K562 (cell line): Measurements from ENCODE around the gene RNF223. TPM values are rescaled to one million over a fixed set of nuclear protein-coding genes. Genes with fewer than 3 reads are reported as not detected.
A peak's percentile ranks its signal among the peaks of the same experiment; 100 is the strongest.

Experiments
- ATAC-seq: fragments of 200-7000 bp; cut with Tn5 transposase; 3 replicates; pipeline ENCODE4 v1.9.1; 2020; ENCODE audit warnings: moderate library complexity
- BruUV-seq: library from RNA; stranded (reverse); fragments of 400-500 nt; replicated peaks from 2 replicates; lab custom pipeline; 2021; lab: Mats Ljungman, UMichigan
- CTCF ChIA-PET: fragments of 300-600 bp; formaldehyde crosslinking; extraction: SDS; loops from one replicate; lab custom pipeline; 2021; ENCODE audit warnings: low intra/inter-chr PET ratio; lab: Yijun Ruan, JAX
- POLR2A ChIA-PET: fragments of 300-600, 350-650 bp; sonication (Branson Sonifier 250); formaldehyde crosslinking; extraction: SDS; loops from one replicate; lab custom pipeline; 2021; ENCODE audit warnings: antibody characterized with exemption, inconsistent platforms; lab: Yijun Ruan, JAX
- DNase-seq, 4 experiments: peaks; one replicate each; pipeline versions ENCODE4 v3.0.0 to v3.0.0-alpha.2; 2011 to 2018; ENCODE audit warnings: low spot score in 3 of 4, mixed read lengths in 3 of 4; ENCODE audit errors: extremely low read depth in 1 of 4
- FAIRE-seq: peaks from 2 replicates; lab custom pipeline; 2011; peaks lifted over from hg19 to GRCh38; lab: Jason Lieb, UNC
- H2AFZ ChIP-seq: 2 replicates; pipeline ENCODE4 v1.6.0; 2011; ENCODE audit warnings: low read depth, low read length, control low read depth, inconsistent platforms
- H3K27ac ChIP-seq: fragments of 200-600 bp; 3 replicates; pipeline ENCODE4 v1.8.0; 2011; ENCODE audit warnings: low read depth, mild to moderate bottlenecking, control low read depth, inconsistent platforms, low read length, moderate library complexity, mixed read lengths; ENCODE audit errors: extremely low read depth
- H3K27me3 ChIP-seq, 2 experiments: fragments of 300-600 bp in 1 of 2; 2 replicates in 1 of 2; 3 replicates in 1 of 2; pipeline versions ENCODE4 v1.6.0 to v1.8.0; 2011; ENCODE audit warnings: inconsistent platforms in 2 of 2, low read length in 2 of 2, mild to moderate bottlenecking in 1 of 2, mixed read lengths in 1 of 2, moderate library complexity in 1 of 2; ENCODE audit not compliant: control insufficient read depth in 2 of 2, insufficient read depth in 2 of 2
- H3K36me3 ChIP-seq: fragments of 300-600 bp; 3 replicates; pipeline ENCODE4 v1.8.0; 2011; ENCODE audit warnings: mild to moderate bottlenecking, low read length, inconsistent platforms; ENCODE audit not compliant: control insufficient read depth, insufficient read depth
- H3K4me1 ChIP-seq, 2 experiments: fragments of 200-600 bp in 1 of 2; replicated peaks in 1 of 2; 2 replicates in 1 of 2; 3 replicates in 1 of 2; pipeline versions ENCODE4 v1.5.1 to v1.8.0; 2011; ENCODE audit warnings: inconsistent platforms in 2 of 2, low read length in 2 of 2, mild to moderate bottlenecking in 1 of 2, mixed read lengths in 1 of 2, moderate library complexity in 1 of 2; ENCODE audit not compliant: control insufficient read depth in 2 of 2, insufficient read depth in 2 of 2
- H3K4me2 ChIP-seq: 2 replicates; pipeline ENCODE4 v1.6.1; 2011; ENCODE audit warnings: low read length, control low read depth, inconsistent platforms, mixed read lengths; ENCODE audit not compliant: insufficient read depth
- H3K4me3 ChIP-seq: fragments of 200-600 bp; sonication (generic), shearing (Covaris generic); 2 replicates; pipeline ENCODE4 v1.5.1; 2016; ENCODE audit warnings: control low read depth, inconsistent platforms
- H3K79me2 ChIP-seq: fragments of 200-600 bp; 3 replicates; pipeline ENCODE4 v1.8.0; 2011; ENCODE audit warnings: low read length, inconsistent platforms; ENCODE audit not compliant: control insufficient read depth, insufficient read depth
- H3K9ac ChIP-seq, 2 experiments: 2 replicates each; pipeline versions ENCODE4 v1.6.0 to v1.6.1; 2011; ENCODE audit warnings: low read depth in 2 of 2, low read length in 2 of 2, control low read depth in 1 of 2, inconsistent platforms in 1 of 2, mild to moderate bottlenecking in 1 of 2, mixed read lengths in 1 of 2; ENCODE audit not compliant: insufficient read depth in 1 of 2
- H3K9me1 ChIP-seq: one replicate; pipeline ENCODE4 v1.6.0; 2011; ENCODE audit warnings: inconsistent platforms, mild to moderate bottlenecking, low read length, moderate library complexity; ENCODE audit not compliant: control insufficient read depth, insufficient read depth
- H3K9me3 ChIP-seq: replicated peaks from 2 replicates; pipeline ENCODE4 v1.5.1; 2011; ENCODE audit warnings: low read depth, low read length, inconsistent platforms; ENCODE audit not compliant: control insufficient read depth, insufficient read depth
- H4K20me1 ChIP-seq: replicated peaks from 2 replicates; pipeline ENCODE4 v1.6.1; 2011; ENCODE audit warnings: low read length, inconsistent platforms, mixed read lengths; ENCODE audit not compliant: control insufficient read depth, insufficient read depth
- CBX1 ChIP-seq: sonication (generic); IDR thresholded peaks from 2 replicates; pipeline ENCODE4 v1.6.1; 2016; ENCODE audit warnings: antibody characterized with exemption, low read depth, mild to moderate bottlenecking
- KDM5B ChIP-seq: fragments of 200-600 bp; sonication (generic); IDR thresholded peaks from 2 replicates; pipeline ENCODE4 v1.6.1; 2012; ENCODE audit warnings: low read depth, mild to moderate bottlenecking, moderate library complexity, low read length, control low read depth, inconsistent platforms; ENCODE audit not compliant: insufficient replicate concordance
- KLF16 ChIP-seq: IDR thresholded peaks from 2 replicates; pipeline ENCODE4 v1.6.1; 2016; ENCODE audit warnings: antibody characterized with exemption
- RBFOX2 ChIP-seq: fragments of 200-400 bp; formaldehyde crosslinking; IDR thresholded peaks from 2 replicates; pipeline ENCODE4 v1.6.1; 2017; ENCODE audit warnings: low read depth, mild to moderate bottlenecking, low read length, moderate library complexity
- RFX7 ChIP-seq: fragments of 250-450 bp; sonication (Bioruptor Pico); IDR thresholded peaks from 2 replicates; pipeline ENCODE4 v1.5.1; 2021; ENCODE audit warnings: mild to moderate bottlenecking
- SAFB ChIP-seq: fragments of 200-400 bp; formaldehyde crosslinking; IDR thresholded peaks from 2 replicates; pipeline ENCODE4 v1.6.1; 2017; ENCODE audit warnings: low read depth, low read length, borderline replicate concordance
- TRIM28 ChIP-seq: fragments of 450-650 bp; IDR thresholded peaks from 2 replicates; pipeline ENCODE4 v1.6.1; 2017
- ZNF165 ChIP-seq: fragments of 250-450 bp; sonication (Bioruptor Pico); IDR thresholded peaks from 2 replicates; pipeline ENCODE4 v1.4.0; 2020; ENCODE audit warnings: borderline replicate concordance
- WGBS: fragments of 100-300 bp; shearing (Covaris generic); methylation state at CpG from one replicate; pipeline ENCODE4 v1.1.6; 2016; ENCODE audit warnings: low coverage, mixed read lengths; ENCODE audit not compliant: insufficient coverage; ENCODE audit errors: missing lambda C conversion rate; 5-methylcytosine and 5-hydroxymethylcytosine counted together
- in situ Hi-C: fragments of 300-500 bp; cut with MboI; formaldehyde crosslinking; loops from 4 replicates; pipeline ENCODE4 v1.15.0; 2018; ENCODE audit warnings: inconsistent platforms, mixed read lengths
- intact Hi-C: fragments of 100-400 bp; cut with micrococcal nuclease; formaldehyde crosslinking; loops from 2 replicates; pipeline ENCODE4 v1.14.2; 2022
- polyA plus RNA-seq, 8 experiments: library from polyadenylated mRNA; depleted of rRNA in 4 of 8; stranded (reverse) in 5 of 8; unstranded in 3 of 8; fragments of >200 nt; fragmentation: Nextera tagmentation in 2 of 8; fragmentation: Illumina TruSeq in 1 of 8; extraction: Ambion mirVana in 2 of 8; extraction: Trizol in 1 of 8; gene quantifications; 2 replicates each; pipeline versions ENCODE4 v1.2.1 to v1.2.3, GENCODE V29; 2011 to 2014; ENCODE audit warnings: inconsistent platforms in 1 of 8, missing spikeins in 1 of 8
- total RNA-seq, 7 experiments: library from RNA; depleted of rRNA in 6 of 7; stranded (reverse); fragments of >200 nt in 6 of 7; fragmentation: Illumina TruSeq in 2 of 7; extraction: Trizol in 2 of 7; gene quantifications; 2 replicates each; pipeline versions ENCODE4 v1.2.1 to v1.2.3, GENCODE V29; 2011 to 2021; ENCODE audit warnings: low replicate concordance in 1 of 7
- TF ChIP-seq, protein P1 (sequence below), 2 experiments: fragments of 150-350 bp in 1 of 2; IDR thresholded peaks; 2 replicates each; pipeline ENCODE4 v1.6.1; 2012 to 2016; ENCODE audit warnings: low read depth in 2 of 2, low read length in 2 of 2, mild to moderate bottlenecking in 1 of 2, moderate library complexity in 1 of 2
- TF ChIP-seq, protein P2 (sequence below), 2 experiments: fragments of 450-650 bp; IDR thresholded peaks; 2 replicates each; pipeline ENCODE4 v1.6.1; 2016; ENCODE audit warnings: mild to moderate bottlenecking in 2 of 2, borderline replicate concordance in 1 of 2, low read depth in 1 of 2, moderate library complexity in 1 of 2

RNF223 gene
- total and polyA plus RNA-seq, 9 of the 15 experiments (the other 6 are each of a cell fraction or from before 2014, with no cell fraction given) = 0.04 to 0.32 TPM; not detected in 7

DNA sequence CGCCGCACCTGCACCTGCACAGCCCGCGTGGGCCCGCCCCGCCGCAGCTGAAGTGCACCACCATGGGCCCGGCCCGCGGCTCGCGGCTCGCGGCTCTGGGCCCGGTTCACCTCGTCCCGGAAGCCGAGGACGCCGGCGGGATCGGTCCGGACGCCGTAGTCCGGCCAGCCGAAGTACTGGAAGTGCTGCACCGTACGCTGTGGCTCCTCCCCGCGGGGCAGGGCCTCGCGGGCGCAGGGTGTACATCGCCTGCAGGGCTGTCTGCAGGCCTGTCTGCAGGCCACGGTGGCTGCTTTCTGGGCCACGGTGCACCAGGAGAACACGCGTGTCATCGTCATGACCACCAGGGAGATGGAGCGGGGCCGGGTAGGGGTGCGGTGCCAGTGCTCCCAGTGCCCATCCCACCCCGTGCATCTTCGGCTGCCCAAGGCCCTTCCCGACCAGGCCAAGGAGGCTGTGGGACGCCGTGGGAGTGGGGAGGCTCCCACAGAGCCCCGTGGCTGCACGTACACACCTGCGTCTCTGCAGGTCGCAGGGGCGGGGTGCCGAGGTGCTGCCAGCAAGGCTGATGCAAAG, 6.7 kb downstream of the RNF223 start:
- H3K27me3 ChIP-seq = no peaks in the 10 kb centered on the region
- no peak for DNase-seq
- intact Hi-C loops = no loop called here
- H4K20me1 ChIP-seq = peaks cover 7% of the 10 kb centered on the region; the same call in 1 of the 2 replicates
- H3K9me3 ChIP-seq = no peaks in the 10 kb centered on the region
- CTCF ChIA-PET = no interaction called here
- peak overlapping the region in 1 of 2 experiments; percentile 4; a peak in 1 of 4 replicates for H3K9ac ChIP-seq
- H3K36me3 ChIP-seq = no peaks in the 10 kb centered on the region
- WGBS = 71% methylated on average over 49 of the region's 54 CpGs
- no TSS peak for BruUV-seq
- H3K4me1 ChIP-seq = peaks cover 41 to 88% of the 10 kb centered on the region in 2 experiments
- no peaks in the 10 kb centered on the region for H3K79me2 ChIP-seq
- no peak overlapping the region for H3K4me3 ChIP-seq
- no peak overlapping the region for H3K27ac ChIP-seq
- H3K9me1 ChIP-seq = peaks cover 4% of the 10 kb centered on the region
- no peak overlapping the region for H3K4me2 ChIP-seq
- FAIRE-seq = no peak
- POLR2A ChIA-PET = interaction anchor here (0.8 kb wide), 1 partner anchor 8 kb away, joined by 3 read pairs; no protein-coding TSS in a partner anchor
- in situ Hi-C loops = loop anchor here (10.0 kb wide), 1 partner anchor 83 kb away; the partner anchor contains the start of gene PERM1
- ATAC-seq = no peak
- no peak overlapping the region for H2AFZ ChIP-seq
- TF ChIP-seq CBX1 (no peak; the same call in 1 of the 2 replicates), ZNF165 (no peak), RFX7 (CRISPR knock-in tag) (no peak), SAFB (0 out of 2 replicates have a peak, but pooled peaks have one; percentile 48), KDM5B (peak; percentile 30), KLF16 (no peak), TRIM28 (no peak), RBFOX2 (0 out of 2 replicates have a peak, but pooled peaks have one; percentile 33)
- TF ChIP-seq, protein P1, sequence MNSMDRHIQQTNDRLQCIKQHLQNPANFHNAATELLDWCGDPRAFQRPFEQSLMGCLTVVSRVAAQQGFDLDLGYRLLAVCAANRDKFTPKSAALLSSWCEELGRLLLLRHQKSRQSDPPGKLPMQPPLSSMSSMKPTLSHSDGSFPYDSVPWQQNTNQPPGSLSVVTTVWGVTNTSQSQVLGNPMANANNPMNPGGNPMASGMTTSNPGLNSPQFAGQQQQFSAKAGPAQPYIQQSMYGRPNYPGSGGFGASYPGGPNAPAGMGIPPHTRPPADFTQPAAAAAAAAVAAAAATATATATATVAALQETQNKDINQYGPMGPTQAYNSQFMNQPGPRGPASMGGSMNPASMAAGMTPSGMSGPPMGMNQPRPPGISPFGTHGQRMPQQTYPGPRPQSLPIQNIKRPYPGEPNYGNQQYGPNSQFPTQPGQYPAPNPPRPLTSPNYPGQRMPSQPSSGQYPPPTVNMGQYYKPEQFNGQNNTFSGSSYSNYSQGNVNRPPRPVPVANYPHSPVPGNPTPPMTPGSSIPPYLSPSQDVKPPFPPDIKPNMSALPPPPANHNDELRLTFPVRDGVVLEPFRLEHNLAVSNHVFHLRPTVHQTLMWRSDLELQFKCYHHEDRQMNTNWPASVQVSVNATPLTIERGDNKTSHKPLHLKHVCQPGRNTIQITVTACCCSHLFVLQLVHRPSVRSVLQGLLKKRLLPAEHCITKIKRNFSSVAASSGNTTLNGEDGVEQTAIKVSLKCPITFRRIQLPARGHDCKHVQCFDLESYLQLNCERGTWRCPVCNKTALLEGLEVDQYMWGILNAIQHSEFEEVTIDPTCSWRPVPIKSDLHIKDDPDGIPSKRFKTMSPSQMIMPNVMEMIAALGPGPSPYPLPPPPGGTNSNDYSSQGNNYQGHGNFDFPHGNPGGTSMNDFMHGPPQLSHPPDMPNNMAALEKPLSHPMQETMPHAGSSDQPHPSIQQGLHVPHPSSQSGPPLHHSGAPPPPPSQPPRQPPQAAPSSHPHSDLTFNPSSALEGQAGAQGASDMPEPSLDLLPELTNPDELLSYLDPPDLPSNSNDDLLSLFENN (IDR thresholded peaks at IDR 0.05; ENCODE audit: low read depth in 2 of 2, low read length in 2 of 2) = no peak
- TF ChIP-seq, protein P2, sequence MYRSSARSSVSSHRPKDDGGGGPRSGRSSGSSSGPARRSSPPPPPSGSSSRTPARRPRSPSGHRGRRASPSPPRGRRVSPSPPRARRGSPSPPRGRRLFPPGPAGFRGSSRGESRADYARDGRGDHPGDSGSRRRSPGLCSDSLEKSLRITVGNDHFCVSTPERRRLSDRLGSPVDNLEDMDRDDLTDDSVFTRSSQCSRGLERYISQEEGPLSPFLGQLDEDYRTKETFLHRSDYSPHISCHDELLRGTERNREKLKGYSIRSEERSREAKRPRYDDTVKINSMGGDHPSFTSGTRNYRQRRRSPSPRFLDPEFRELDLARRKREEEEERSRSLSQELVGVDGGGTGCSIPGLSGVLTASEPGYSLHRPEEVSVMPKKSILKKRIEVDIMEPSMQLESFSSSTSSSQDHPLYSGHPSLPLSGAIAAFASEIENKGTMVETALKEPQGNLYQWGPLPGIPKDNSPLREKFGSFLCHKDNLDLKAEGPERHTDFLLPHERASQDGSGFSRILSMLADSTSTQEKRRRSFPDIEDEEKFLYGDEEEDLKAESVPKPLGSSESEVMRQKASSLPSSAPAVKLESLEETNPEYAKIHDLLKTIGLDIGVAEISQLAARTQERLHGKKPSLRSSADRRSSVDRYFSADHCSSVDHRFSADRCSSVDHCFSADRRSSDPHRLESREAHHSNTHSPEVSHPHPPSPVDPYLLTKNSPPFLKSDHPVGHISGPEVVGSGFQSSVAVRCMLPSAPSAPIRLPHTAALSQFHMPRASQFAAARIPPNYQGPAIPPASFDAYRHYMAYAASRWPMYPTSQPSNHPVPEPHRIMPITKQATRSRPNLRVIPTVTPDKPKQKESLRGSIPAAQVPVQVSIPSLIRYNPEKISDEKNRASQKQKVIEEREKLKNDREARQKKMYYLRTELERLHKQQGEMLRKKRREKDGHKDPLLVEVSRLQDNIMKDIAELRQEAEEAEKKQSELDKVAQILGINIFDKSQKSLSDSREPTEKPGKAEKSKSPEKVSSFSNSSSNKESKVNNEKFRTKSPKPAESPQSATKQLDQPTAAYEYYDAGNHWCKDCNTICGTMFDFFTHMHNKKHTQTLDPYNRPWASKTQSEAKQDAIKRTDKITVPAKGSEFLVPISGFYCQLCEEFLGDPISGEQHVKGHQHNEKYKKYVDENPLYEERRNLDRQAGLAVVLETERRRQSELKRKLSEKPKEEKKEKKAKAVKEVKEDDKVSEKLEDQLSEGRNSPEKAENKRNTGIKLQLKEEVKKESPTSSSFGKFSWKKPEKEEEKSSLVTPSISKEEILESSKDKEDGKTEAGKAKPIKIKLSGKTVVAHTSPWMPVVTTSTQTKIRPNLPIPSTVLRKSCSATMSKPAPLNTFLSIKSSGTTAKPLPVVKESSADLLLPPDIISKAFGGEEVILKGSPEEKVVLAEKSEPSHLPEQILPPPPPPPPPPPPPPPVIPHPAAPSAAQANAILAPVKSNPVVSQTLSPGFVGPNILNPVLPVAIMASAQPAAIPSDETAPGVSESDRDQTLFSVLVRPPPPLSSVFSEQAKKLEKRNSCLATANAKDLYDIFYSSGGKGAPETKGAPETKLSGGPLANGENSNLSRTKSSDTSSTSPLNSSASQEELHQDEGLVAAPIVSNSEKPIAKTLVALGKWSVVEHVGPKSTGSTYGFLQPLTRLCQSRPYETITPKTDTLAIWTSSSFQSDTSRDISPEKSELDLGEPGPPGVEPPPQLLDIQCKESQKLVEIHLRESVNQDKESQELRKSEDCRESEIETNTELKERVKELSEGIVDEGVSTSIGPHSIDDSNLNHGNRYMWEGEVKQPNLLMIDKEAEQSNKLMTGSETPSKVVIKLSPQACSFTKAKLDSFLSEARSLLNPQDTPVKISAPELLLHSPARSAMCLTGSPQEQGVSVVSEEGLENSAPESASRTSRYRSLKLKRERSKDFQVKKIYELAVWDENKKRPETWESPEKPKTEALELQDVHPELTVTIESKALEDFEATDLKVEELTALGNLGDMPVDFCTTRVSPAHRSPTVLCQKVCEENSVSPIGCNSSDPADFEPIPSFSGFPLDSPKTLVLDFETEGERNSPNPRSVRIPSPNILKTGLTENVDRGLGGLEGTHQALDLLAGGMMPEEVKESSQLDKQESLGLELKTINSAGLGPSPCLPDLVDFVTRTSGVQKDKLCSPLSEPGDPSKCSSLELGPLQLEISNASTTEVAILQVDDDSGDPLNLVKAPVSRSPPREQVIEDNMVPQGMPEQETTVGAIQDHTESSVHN (IDR thresholded peaks at IDR 0.05; ENCODE audit: borderline replicate concordance in 1 of 2, low read depth in 1 of 2) = no peak
